ENCODE measurements around the gene RAB27A. TPM values are rescaled to one million over a fixed set of nuclear protein-coding genes. Genes with fewer than 3 reads are reported as not detected.

Gene RAB27A
- total and polyA plus RNA-seq, 9 of the 15 experiments (the other 6 are each of a cell fraction or from before 2014, with no cell fraction given) = 31.5 to 171 (median 80.4) TPM

GRCh38 chr15:55257938-55258337, 31.7 kb downstream of the RAB27A start:
- no peaks in the 10 kb centered on the region for H3K9me3 ChIP-seq (replicated peaks; ENCODE audit: control insufficient read depth, insufficient read depth, low read depth, low read length)
- H3K4me3 ChIP-seq = no peak overlapping the region
- H3K27ac ChIP-seq (ENCODE audit: extremely low read depth, low read depth, low read length) = no peak overlapping the region
- FAIRE-seq = no peak
- TF ChIP-seq CBX1 (IDR thresholded peaks at IDR 0.05; ENCODE audit: low read depth) (no peak), CREB3L1 (IDR thresholded peaks at IDR 0.05; ENCODE audit: borderline replicate concordance, low read depth) (no peak), ZBTB40 (IDR thresholded peaks at IDR 0.05) (no peak), ZBTB40 (CRISPR knock-in tag; IDR thresholded peaks at IDR 0.05) (no peak), LCOR (CRISPR knock-in tag; IDR thresholded peaks at IDR 0.05) (no peak), GTF3C2 (IDR thresholded peaks at IDR 0.05; ENCODE audit: borderline replicate concordance, extremely low read depth, insufficient read length) (no peak), ZNF121 (CRISPR knock-in tag; conservative IDR thresholded peaks at IDR 0.05) (no peak)
- DNase-seq (ENCODE audit: extremely low read depth in 1 of 4, low spot score in 3 of 4) = no peak
- ChIA-PET POLR2A (interaction anchor here (0.6 to 1.1 kb wide), 2 partner anchors 9 to 39 kb away, joined by 3 to 5 read pairs; no protein-coding TSS in a partner anchor), CTCF (ENCODE audit: low intra/inter-chr PET ratio) (no interaction called here)
- no TSS peak for BruUV-seq (replicated peaks)
- H2AFZ ChIP-seq (ENCODE audit: low read depth, low read length) = no peak overlapping the region
- no peaks in the 10 kb centered on the region for H3K9me1 ChIP-seq (ENCODE audit: control insufficient read depth, insufficient read depth, low read length)
- in situ Hi-C loops (cut with MboI) (no loop called here), intact Hi-C loops (cut with micrococcal nuclease) (no loop called here)
- no peak overlapping the region for H3K9ac ChIP-seq (ENCODE audit: insufficient read depth in 1 of 2, low read depth in 2 of 2, low read length in 2 of 2)
- peaks cover 50% of the 10 kb centered on the region for H3K79me2 ChIP-seq (ENCODE audit: control insufficient read depth, insufficient read depth, low read length)
- peaks cover 26% of the 10 kb centered on the region for H3K36me3 ChIP-seq (ENCODE audit: control insufficient read depth, insufficient read depth, low read length)
- H3K4me2 ChIP-seq (ENCODE audit: insufficient read depth, low read length) = no peak overlapping the region
- H3K4me1 ChIP-seq (replicated peaks in 1 of 2; ENCODE audit: control insufficient read depth in 2 of 2, insufficient read depth in 2 of 2, low read length in 2 of 2) = peaks cover 3 to 39% of the 10 kb centered on the region in 2 experiments; a peak in 3 of 5 replicates
- no peaks in the 10 kb centered on the region for H3K27me3 ChIP-seq (ENCODE audit: control insufficient read depth in 2 of 2, insufficient read depth in 2 of 2, low read length in 2 of 2)
- no peaks in the 10 kb centered on the region for H4K20me1 ChIP-seq (replicated peaks; ENCODE audit: control insufficient read depth, insufficient read depth, low read length)
- WGBS (ENCODE audit: insufficient coverage, low coverage, missing lambda C conversion rate) = 97% methylated on average over 5 of the region's 5 CpGs
- peak; percentile 14 for ATAC-seq
